Measurements from ENCODE around the gene ATF1.
"Not testable (repeated sequence)": the region's sequence is repeated elsewhere in the genome, so short reads cannot be mapped to it uniquely, and the experiment has no call there.

The ATF1 gene

DNA sequence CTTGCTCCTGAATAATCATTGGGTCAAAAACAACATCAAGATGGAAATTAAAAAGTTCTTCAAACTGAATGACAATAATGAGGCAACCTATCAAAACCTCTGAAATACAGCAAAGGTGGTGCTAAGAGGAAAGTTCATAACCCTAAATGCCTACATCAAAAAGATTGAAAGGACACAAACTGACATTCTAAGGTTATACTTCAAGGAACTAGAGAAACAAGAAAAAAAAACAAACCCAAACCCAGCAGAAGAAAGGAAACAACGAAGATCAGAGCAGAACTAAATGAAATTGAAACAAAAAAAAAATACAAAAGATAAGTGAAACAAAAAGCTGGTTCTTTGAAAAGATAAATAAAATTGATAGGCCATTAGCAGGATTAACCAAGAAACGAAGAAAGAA lies 105.0 kb downstream of the ATF1 start:
- not testable (repeated sequence) for DNase-seq

All from activated CD4-positive, alpha-beta T cell treated with anti-CD3 and anti-CD28 coated beads, Interleukin-2, amount 50 U/mL, for 48 hours (primary cell).